GM19468 (cell line): ENCODE results near the gene PPARG.

Source experiments
- ATAC-seq: cut with Tn5 transposase; IDR thresholded peaks from one replicate; pipeline ENCODE4 v1.9.1; 2021; ENCODE audit warnings: mild to moderate bottlenecking, moderate library complexity, moderate number of reproducible peaks; ENCODE audit not compliant: unreplicated experiment; ENCODE audit errors: extremely low read depth

Gene PPARG

GRCh38 chr3:12307136-12307535 lies 18.3 kb downstream of the PPARG start:
- no peak for ATAC-seq

DNA sequence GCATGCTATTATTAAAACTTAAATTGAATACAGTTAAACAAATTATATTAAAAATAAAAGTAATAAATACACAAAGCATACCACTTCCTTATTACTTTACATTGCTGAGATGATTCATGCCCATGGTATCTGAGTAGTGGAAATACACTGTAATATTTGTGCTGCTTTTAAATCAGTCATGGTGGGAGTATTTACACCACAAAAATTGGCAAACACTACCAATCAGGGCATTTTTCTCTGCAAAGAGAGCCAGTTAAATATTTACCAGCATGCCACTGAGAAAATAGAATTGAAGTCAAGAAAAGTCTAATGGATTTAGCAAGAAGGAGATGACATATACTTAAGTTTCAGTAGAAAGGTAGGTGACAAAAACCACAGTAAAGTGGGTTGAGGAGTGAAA lies 19.6 kb downstream of the PPARG start:
- no peak for ATAC-seq

- ATAC-seq = no peak
Measured at GRCh38 chr3:12309716-12310115, 20.8 kb downstream of the PPARG start.

- no peak for ATAC-seq
Measured at GRCh38 chr3:12312010-12312409, 23.1 kb downstream of the PPARG start.

DNA sequence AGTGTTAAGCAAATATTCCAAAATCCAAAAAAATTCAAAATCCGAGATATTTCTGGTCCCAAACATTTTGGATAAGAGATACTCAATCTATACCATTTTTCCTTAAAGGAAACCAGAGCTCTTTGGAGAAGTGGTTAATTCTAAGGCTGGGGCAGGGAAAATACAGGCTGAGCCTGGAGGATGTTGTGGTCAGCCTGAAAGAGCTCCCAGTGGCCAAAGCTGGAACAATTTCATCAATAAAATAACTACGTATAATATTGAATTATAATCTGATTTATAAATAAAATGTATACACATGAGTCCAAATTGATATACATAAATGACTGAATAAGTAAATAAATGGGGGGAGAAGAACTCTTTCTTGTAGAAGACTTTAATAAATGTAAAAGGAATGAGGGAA lies 24.6 kb downstream of the PPARG start:
- no peak for ATAC-seq

DNA sequence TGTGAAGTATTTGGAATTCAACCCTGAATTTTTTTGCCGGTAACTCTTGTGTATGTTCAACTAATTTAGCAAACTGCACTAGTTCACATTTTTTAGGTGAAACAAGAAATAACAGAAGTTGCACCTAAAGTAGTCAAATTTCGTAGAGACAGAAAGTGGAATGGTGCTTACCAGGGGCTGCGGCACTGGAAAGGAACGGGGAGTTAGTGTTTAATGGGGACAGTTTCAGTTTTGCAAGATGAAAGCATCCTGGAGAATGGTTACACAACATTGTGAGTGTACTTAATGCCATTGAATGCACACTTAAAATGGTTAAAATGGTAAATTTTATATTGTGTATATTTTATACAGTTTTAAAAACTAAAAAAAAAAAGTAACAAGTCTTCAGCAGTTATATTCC lies 27.4 kb downstream of the PPARG start:
- no peak for ATAC-seq

DNA sequence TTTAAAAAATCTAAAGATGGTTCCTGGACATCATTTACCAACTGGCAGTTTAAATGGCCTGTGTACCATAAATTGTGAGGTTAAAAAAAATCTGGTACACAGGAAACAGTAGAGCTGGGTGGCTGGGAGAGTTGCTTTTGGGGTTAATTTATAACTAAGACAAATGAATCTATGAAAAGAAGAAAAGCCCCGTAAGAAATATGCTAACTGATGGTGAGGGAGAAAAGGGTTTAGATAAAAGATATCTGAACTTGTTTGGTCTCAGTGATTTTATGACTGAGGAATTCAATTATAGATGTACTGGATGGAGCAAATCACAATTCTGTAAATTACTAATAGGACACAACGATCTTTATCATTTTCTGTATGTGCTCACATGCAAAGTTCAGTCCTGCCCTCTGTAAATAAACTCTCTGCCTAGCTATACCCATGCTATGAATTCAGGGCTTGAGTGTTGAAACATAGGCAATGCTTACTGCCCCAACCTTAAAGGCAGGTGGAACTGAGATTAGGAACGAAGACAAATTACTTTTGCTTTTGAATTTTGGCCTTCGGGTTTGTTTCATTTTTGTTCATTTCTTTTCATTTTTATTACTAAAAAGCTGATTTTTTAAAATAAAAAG lies 28.0 kb downstream of the PPARG start:
- peak; percentile 48 for ATAC-seq

DNA sequence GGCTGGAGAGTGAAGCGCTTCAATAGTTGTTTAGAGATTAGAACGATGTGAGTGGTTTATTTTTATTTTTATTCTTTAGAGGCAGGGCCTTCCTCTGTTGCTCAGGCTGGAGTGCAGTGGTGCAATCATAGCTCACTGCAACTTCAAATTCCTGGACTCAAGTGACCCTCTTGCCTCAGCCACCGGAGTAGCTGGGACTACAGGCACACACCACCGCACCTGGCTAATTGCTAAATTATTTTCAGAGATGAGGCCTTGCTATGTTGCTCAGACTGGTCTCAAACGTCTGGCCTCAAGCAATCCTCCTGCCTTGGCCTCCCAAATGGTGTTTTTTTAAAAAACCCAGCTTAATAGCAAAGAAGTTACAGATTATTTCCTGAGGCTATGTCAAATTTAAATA lies 29.0 kb downstream of the PPARG start:
- ATAC-seq = no peak

GRCh38 chr3:12318758-12319621 lies 30.1 kb downstream of the PPARG start:
- ATAC-seq = no peak

DNA sequence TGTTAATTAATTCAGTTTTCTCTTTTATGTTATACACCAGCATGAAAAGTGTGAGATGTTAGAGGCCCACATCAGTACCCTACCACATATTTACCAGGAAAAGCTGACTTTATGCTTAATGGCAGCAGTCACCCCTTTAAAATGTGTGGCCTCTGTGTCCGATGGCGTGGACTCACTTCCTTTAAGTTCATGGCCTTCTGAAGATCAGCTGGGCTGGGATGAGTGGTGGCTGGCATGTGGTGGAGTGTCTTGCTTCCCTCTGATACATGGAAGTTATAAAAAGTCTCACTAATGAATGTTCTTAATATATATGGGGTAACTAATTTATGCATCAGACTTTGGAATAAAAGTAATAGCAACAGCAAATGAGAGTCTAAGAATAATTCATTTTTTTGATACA lies 32.1 kb downstream of the PPARG start:
- ATAC-seq = no peak

DNA sequence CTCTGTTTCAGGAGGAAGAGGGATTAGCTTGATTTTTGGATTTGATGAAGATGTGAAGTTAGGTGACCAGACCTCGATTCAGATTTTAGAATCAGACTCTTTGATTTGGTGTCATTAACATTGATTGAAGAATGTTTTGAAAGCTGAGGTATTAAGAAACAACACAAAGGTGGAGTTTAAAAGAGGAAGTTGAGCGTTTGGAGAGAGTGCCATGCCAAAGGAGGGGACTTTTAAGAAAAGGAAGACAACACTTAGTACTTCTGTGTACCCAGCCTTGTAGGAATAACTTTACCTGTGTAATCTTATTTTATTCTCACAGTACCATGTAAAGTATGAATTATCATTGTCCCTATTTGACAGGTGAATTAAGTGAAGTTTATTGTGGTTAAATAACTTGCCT lies 34.4 kb downstream of the PPARG start:
- ATAC-seq = no peak

DNA sequence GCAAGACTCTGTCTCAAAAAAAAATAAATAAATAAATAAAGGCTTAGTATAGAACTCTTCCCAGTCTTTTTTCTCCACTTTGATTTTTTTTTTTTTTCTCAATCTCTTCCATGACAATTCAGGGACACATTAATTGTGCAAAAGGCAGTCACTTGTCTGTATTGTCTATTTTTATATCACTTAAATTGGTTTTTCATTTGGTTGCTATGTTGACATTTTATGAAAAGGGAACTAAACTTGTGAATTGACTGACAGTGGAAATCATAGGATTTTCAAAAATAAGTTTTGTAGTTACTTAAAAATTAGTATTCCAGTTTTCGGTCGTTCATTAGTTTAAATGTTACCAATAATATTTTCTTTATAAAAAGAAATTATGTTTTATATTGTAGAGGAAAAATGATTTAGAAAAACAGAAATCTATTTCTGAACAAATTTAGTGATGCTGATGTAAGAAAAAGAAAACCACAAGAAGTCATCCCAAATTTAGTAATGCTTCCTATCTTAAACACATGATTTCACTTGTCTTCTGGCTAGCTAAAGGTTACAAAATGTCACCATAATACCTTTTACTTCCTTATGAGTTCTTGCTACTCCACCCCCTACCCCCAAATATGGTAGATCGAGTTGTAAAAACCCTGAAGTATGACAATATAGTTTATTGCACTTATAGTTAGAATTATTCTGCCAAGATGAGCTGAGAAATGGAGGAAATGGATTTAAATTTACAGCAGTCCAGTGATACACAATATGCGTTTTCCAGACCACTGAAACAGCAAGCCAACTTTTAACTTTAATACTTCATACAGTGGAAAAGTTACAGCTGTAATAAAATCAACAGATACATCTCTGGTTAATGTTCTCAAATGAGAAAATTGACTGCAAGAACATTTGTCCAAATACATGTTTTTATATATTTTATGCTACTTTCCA lies 37.0 kb downstream of the PPARG start:
- ATAC-seq = no peak

GRCh38 chr3:12327021-12327420 lies 38.2 kb downstream of the PPARG start:
- no peak for ATAC-seq

GRCh38 chr3:12328132-12328836 lies 39.4 kb downstream of the PPARG start:
- no peak for ATAC-seq

DNA sequence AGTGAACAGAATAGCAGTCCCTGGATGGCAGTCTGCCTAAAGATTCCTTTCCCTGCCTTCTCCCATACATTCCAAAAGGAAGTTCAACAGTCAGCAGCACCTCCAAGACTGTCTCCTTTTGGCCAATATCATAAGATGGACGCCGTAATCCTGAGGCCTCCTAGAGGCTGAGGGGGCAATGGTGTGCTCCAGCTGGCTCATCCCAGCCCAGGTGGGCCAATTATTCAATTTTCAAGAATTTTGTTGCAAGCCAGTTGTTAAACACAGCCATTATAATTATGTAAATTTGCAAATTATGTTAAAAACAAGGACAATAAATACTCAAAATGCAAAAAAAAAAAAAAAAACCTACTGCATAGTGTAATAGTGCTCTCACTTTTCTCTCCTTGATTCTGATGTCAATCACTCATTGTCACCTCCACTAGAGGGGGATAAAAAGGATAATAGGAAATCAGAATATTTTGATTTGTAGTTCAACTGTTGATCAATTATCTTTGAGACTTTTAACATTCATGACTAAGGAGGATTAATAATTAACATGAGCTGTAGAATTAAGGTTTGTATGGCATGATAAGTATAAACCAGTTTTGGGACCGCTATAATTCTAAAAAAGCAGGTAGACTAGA lies 40.1 kb downstream of the PPARG start:
- ATAC-seq = no peak

DNA sequence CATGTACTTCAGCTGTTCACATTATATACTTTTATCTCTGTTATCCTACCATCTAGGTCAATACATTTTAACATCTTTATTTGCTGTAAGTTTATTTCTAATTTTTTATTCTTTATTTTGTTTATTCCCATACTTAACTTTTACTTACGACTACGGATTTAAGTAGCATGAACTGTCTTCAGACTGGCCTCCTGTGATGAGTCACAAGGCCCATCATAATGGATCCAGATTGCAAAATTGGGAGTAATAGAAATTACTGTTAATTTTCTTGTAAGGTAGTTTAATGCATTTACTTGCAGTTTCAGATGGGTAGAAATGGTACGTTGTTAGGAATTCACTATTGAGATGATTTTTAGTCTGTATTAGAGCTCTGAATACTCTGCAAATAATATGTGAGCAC lies 45.9 kb downstream of the PPARG start:
- ATAC-seq = no peak

DNA sequence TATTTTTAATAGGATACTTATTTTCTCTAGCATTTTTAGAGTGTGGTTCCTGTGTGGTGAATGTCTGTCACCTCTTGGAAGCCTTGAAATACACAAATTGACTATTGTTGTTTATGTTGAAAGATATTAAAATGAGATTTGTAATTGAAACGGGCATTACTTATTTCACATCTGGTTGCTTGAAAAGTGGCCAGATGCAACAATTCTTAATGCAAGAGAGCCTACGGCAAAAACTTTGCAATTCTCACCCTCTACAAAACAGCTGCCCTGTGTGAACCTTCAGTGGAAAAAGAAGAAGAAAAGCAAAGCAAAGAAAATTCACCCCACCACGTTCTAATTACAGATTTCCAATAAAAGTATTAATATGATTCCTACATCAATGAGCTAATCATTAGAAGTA lies 46.6 kb downstream of the PPARG start:
- ATAC-seq = no peak

DNA sequence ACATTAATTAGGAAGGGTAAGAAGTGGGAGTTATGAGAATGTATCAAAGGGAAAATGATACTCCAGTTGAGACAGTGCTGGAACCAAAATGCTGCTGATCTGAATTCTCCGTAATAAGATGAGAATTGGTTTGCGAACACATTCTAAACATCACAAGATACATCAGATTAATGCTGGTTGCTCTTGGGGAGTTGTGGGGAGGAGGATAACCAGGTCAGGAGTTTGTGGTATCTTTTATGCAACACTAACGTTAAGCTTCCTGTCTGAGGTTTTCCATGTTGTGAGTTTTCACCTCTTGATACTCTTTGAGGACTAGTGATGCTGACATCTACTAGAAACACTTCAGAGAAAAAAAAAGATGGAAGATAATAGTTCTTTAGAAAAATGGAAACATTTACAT lies 47.2 kb downstream of the PPARG start:
- ATAC-seq = no peak

- ATAC-seq = no peak
Measured at GRCh38 chr3:12338595-12339546, 50.0 kb downstream of the PPARG start.
